Adipose tissue (tissue), 3 donors: Measurements from ENCODE around the gene SAMSN1. TPM values are rescaled to one million over a fixed set of nuclear protein-coding genes. Genes with fewer than 3 reads are reported as not detected.
"Not testable (repeated sequence)": the region's sequence is repeated elsewhere in the genome, so short reads cannot be mapped to it uniquely, and the experiment has no call there.

Source experiments
- H3K27ac ChIP-seq: one replicate; pipeline ENCODE4 v1.5.1; 2013; ENCODE audit warnings: low read depth, low read length
- WGBS, 3 donors: extraction: QIAGEN DNeasy Blood & Tissue Kit; methylation state at CpG; one replicate each; pipeline ENCODE4 v1.1.7; 2013; 5-methylcytosine and 5-hydroxymethylcytosine counted together
- polyA plus RNA-seq, 3 donors: library from polyadenylated mRNA; stranded (reverse); fragments of 200-250 nt; gene quantifications; one replicate each; pipeline ENCODE4 v1.2.3, GENCODE V29; 2013
- donor health status: healthy with polysubstance abuse.
- donor health status: Bipolar disorder and iron deficiency.
- donor health status: healthy.

Gene SAMSN1
- polyA plus RNA-seq, 3 donors, result 1.4 to 20.5 (median 19.2) TPM

GRCh38 chr21:14536929-14537328, 9.2 kb downstream of the SAMSN1 start:
- WGBS, 3 donors, result 95 to 98% (median 95%) methylated on average over 5 of the region's 5 CpGs
- no peak overlapping the region for H3K27ac ChIP-seq

- H3K27ac ChIP-seq, result no peak overlapping the region
Observed at GRCh38 chr21:14535702-14536101, 10.4 kb downstream of the SAMSN1 start.

- WGBS, 3 donors, result 62 to 80% (median 73%) methylated on average over 6 of the region's 6 CpGs
- H3K27ac ChIP-seq, result no peak overlapping the region
Observed at GRCh38 chr21:14533499-14534428, 12.4 kb downstream of the SAMSN1 start.

- no peak overlapping the region for H3K27ac ChIP-seq
- WGBS, 3 donors, result 54 to 79% (median 71%) methylated on average over 3 of the region's 3 CpGs
Observed at GRCh38 chr21:14531757-14532316, 14.3 kb downstream of the SAMSN1 start.

GRCh38 chr21:14530592-14530991, 15.5 kb downstream of the SAMSN1 start:
- WGBS, 3 donors, result 76 to 87% (median 87%) methylated on average over 2 of the region's 2 CpGs
- H3K27ac ChIP-seq, result no peak overlapping the region

GRCh38 chr21:14528815-14529214, 17.3 kb downstream of the SAMSN1 start:
- WGBS, 3 donors, result 59 to 92% (median 89%) methylated on average over 4 of the region's 4 CpGs
- no peak overlapping the region for H3K27ac ChIP-seq

GRCh38 chr21:14527696-14528652, 18.1 kb downstream of the SAMSN1 start:
- WGBS, 3 donors, result 51 to 80% (median 54%) methylated on average over 2 of the region's 2 CpGs
- H3K27ac ChIP-seq, result no peak overlapping the region

GRCh38 chr21:14526836-14527695, 19.0 kb downstream of the SAMSN1 start:
- 56 to 64% (median 57%) methylated on average over 10 of the region's 10 CpGs for WGBS, 3 donors
- no peak overlapping the region for H3K27ac ChIP-seq

- H3K27ac ChIP-seq, result no peak overlapping the region
- 0 to 36% (median 25%) methylated on average over 3 of the region's 3 CpGs for WGBS, 3 donors
Observed at GRCh38 chr21:14526199-14526598, 19.9 kb downstream of the SAMSN1 start.

- WGBS, 3 donors, result 58 to 87% (median 63%) methylated on average over 5 of the region's 5 CpGs
- H3K27ac ChIP-seq, result no peak overlapping the region
Observed at GRCh38 chr21:14523234-14523633, 22.9 kb downstream of the SAMSN1 start.

GRCh38 chr21:14522736-14523135, 23.4 kb downstream of the SAMSN1 start:
- 50 to 83% (median 71%) methylated on average over 2 of the region's 2 CpGs for WGBS, 3 donors
- H3K27ac ChIP-seq, result no peak overlapping the region

- whole genome bisulfite sequencing, 3 donors, result 37 to 53% (median 46%) methylated on average over 7 of the region's 7 CpGs
- H3K27ac ChIP-seq, result no peak overlapping the region
Observed at GRCh38 chr21:14520535-14520934, 25.6 kb downstream of the SAMSN1 start.

- WGBS, 3 donors, result 76 to 88% (median 78%) methylated on average over 1 of the region's 1 CpG
- H3K27ac ChIP-seq, result no peak overlapping the region
Observed at GRCh38 chr21:14519000-14519399, 27.1 kb downstream of the SAMSN1 start.

- no peak overlapping the region for H3K27ac ChIP-seq
- 92 to 100% (median 96%) methylated on average over 1 of the region's 1 CpG for WGBS, 3 donors
Observed at GRCh38 chr21:14513804-14514203, 32.3 kb downstream of the SAMSN1 start.

GRCh38 chr21:14506859-14507457, 39.2 kb downstream of the SAMSN1 start:
- H3K27ac ChIP-seq, result not testable (repeated sequence)
- WGBS, 3 donors, result 83 to 92% (median 88%) methylated on average over 2 of the region's 2 CpGs

- H3K27ac ChIP-seq, result no peak overlapping the region
- WGBS, 3 donors, result 75 to 91% (median 86%) methylated on average over 2 of the region's 2 CpGs
Observed at GRCh38 chr21:14500873-14501272, 45.2 kb downstream of the SAMSN1 start.

GRCh38 chr21:14499316-14499715, 46.8 kb downstream of the SAMSN1 start:
- WGBS, 3 donors, result 41 to 77% (median 60%) methylated on average over 1 of the region's 1 CpG
- no peak overlapping the region for H3K27ac ChIP-seq

GRCh38 chr21:14497825-14498224, 48.3 kb downstream of the SAMSN1 start:
- no peak overlapping the region for H3K27ac ChIP-seq
- WGBS, 3 donors, result 61 to 72% (median 68%) methylated on average over 2 of the region's 2 CpGs
